Measurements from ENCODE around the gene SOHLH1.

The SOHLH1 gene

GRCh38 chr9:135716045-135716444, 16.8 kb upstream of the SOHLH1 start (continued):
- TF ChIP-seq ZNF26 (tag by site-specific recombination; IDR thresholded peaks at IDR 0.05) (no peak), ZNF571 (tag by site-specific recombination; IDR thresholded peaks at IDR 0.05) (no peak), SETDB1 (IDR thresholded peaks at IDR 0.05; ENCODE audit: insufficient read length, low read length) (no peak), ZBTB21 (tag by site-specific recombination; IDR thresholded peaks at IDR 0.05) (no peak), ZNF23 (tag by site-specific recombination; IDR thresholded peaks at IDR 0.05; ENCODE audit: borderline replicate concordance) (no peak)

GRCh38 chr9:135715056-135715595, 15.8 kb upstream of the SOHLH1 start:
- TF ChIP-seq ZNF76 (tag by site-specific recombination; IDR thresholded peaks at IDR 0.05; ENCODE audit: borderline replicate concordance, low read depth) (no peak), ZNF624 (tag by site-specific recombination; IDR thresholded peaks at IDR 0.05) (no peak), ZBTB17 (tag by site-specific recombination; IDR thresholded peaks at IDR 0.05) (no peak), WT1 (tag by site-specific recombination; IDR thresholded peaks at IDR 0.05) (no peak), ZBTB21 (tag by site-specific recombination; IDR thresholded peaks at IDR 0.05) (no peak), ZNF391 (tag by site-specific recombination; IDR thresholded peaks at IDR 0.05; ENCODE audit: borderline replicate concordance, low read depth) (no peak), ZNF514 (tag by site-specific recombination; IDR thresholded peaks at IDR 0.05) (no peak), REPIN1 (tag by site-specific recombination; IDR thresholded peaks at IDR 0.05; ENCODE audit: low read depth) (no peak), ZNF623 (tag by site-specific recombination; IDR thresholded peaks at IDR 0.05) (no peak), ZNF184 (tag by site-specific recombination; IDR thresholded peaks at IDR 0.05) (no peak), YY2 (tag by site-specific recombination; IDR thresholded peaks at IDR 0.05) (no peak), ZNF580 (tag by site-specific recombination; IDR thresholded peaks at IDR 0.05) (no peak), PBX3 (CRISPR knock-in tag; IDR thresholded peaks at IDR 0.05) (no peak), ZSCAN23 (tag by site-specific recombination; IDR thresholded peaks at IDR 0.05) (no peak), PRDM10 (tag by site-specific recombination; IDR thresholded peaks at IDR 0.05) (no peak), ZNF530 (tag by site-specific recombination; IDR thresholded peaks at IDR 0.05; ENCODE audit: low read depth) (no peak), ZNF837 (tag by site-specific recombination; IDR thresholded peaks at IDR 0.05) (no peak), ZNF223 (tag by site-specific recombination; IDR thresholded peaks at IDR 0.05) (no peak), SP3 (tag by site-specific recombination; IDR thresholded peaks at IDR 0.05) (no peak), PATZ1 (tag by site-specific recombination; IDR thresholded peaks at IDR 0.05) (no peak)
- no peaks in the 10 kb centered on the region for H3K4me1 ChIP-seq (ENCODE audit: control insufficient read depth, insufficient read depth, low read length)
- no peak overlapping the region for H3K4me3 ChIP-seq (ENCODE audit: low read depth, low read length)
- no peak overlapping the region for H3K27ac ChIP-seq (ENCODE audit: extremely low read depth, low read depth, low read length)
- ChIA-PET CTCF (interaction anchor here (0.6 to 1.4 kb wide), 5 partner anchors 9 to 112 kb away, joined by 3 read pairs; no protein-coding TSS in a partner anchor), POLR2A (no interaction called here)
- H3K9me3 ChIP-seq (ENCODE audit: control insufficient read depth, insufficient read depth, low read depth, low read length), result no peaks in the 10 kb centered on the region
- no peaks in the 10 kb centered on the region for H3K36me3 ChIP-seq (ENCODE audit: control insufficient read depth in 2 of 2, insufficient read depth in 1 of 2, low read length in 2 of 2)
